Measurements from ENCODE around the gene SPEG.

DNA sequence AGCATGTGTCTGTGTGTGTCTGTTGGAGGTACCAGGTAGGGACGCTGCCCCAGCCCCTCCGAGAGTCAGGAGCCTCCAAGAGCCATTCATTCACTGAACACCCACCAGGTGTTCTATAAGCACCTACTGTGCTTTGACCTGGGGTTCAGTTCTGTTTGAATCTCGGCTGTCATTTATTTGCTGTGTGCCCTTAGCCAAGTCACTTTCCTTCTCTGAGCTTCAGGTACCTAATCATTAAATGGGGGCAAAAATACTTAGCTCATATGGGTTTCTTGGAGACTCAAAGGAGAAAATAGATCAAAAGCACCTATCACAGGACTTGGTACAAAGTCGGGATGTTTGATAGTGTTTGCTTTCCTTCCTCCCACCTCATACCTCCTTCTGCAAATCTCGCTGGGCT, 92.8 kb downstream of the SPEG start:
- TF ChIP-seq, protein P1, sequence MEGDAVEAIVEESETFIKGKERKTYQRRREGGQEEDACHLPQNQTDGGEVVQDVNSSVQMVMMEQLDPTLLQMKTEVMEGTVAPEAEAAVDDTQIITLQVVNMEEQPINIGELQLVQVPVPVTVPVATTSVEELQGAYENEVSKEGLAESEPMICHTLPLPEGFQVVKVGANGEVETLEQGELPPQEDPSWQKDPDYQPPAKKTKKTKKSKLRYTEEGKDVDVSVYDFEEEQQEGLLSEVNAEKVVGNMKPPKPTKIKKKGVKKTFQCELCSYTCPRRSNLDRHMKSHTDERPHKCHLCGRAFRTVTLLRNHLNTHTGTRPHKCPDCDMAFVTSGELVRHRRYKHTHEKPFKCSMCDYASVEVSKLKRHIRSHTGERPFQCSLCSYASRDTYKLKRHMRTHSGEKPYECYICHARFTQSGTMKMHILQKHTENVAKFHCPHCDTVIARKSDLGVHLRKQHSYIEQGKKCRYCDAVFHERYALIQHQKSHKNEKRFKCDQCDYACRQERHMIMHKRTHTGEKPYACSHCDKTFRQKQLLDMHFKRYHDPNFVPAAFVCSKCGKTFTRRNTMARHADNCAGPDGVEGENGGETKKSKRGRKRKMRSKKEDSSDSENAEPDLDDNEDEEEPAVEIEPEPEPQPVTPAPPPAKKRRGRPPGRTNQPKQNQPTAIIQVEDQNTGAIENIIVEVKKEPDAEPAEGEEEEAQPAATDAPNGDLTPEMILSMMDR (optimal IDR thresholded peaks at IDR 0.05 in 1 of 3, IDR thresholded peaks at IDR 0.05 in 1 of 3, conservative IDR thresholded peaks at IDR 0.05 in 1 of 3; ENCODE audit: extremely low read depth in 1 of 3, insufficient read depth in 2 of 3, low read length in 3 of 3), result no peak
- no peak for TF ChIP-seq EZH2 (IDR thresholded peaks at IDR 0.05; ENCODE audit: low read length)
